HPDE6-E6E7 (cell line): ENCODE results near the gene TM9SF1.

ENCODE experiments used
- DNase-seq: peaks from one replicate; pipeline ENCODE4 v3.0.0; 2011; ENCODE audit warnings: missing footprints; ENCODE audit errors: extremely low spot score

Gene TM9SF1

GRCh38 chr14:24197056-24197450, 1.8 kb upstream of the TM9SF1 start:
- no peak for DNase-seq

GRCh38 chr14:24196071-24197055, 1.1 kb upstream of the TM9SF1 start:
- DNase-seq, result peak; percentile 21

- no peak for DNase-seq
These were observed 412 bp downstream of the TM9SF1 start for GRCh38 chr14:24194873-24195185.

GRCh38 chr14:24194186-24194872, 912 bp downstream of the TM9SF1 start:
- DNase-seq, result no peak

- DNase-seq, result no peak
These were observed 2.3 kb downstream of the TM9SF1 start for GRCh38 chr14:24192933-24193332.

- DNase-seq, result no peak
These were observed 4.8 kb downstream of the TM9SF1 start for GRCh38 chr14:24190416-24190815.

GRCh38 chr14:24189460-24189859, 5.8 kb downstream of the TM9SF1 start:
- no peak for DNase-seq

- DNase-seq, result no peak
These were observed 6.2 kb downstream of the TM9SF1 start for GRCh38 chr14:24189059-24189375.

- peak; percentile 98 for DNase-seq
These were observed 6.8 kb downstream of the TM9SF1 start, which contains the start of gene IPO4 for GRCh38 chr14:24188251-24189058. TSS of gene IPO4 (minus strand) at chr14:24188816. CDS start at chr14:24188787, 29 bp downstream.

- DNase-seq, result no peak
These were observed 7.7 kb downstream of the TM9SF1 start for GRCh38 chr14:24187539-24187915.

GRCh38 chr14:24186831-24187538, 8.3 kb downstream of the TM9SF1 start:
- DNase-seq, result no peak

GRCh38 chr14:24185741-24186140, 9.5 kb downstream of the TM9SF1 start:
- no peak for DNase-seq

GRCh38 chr14:24185026-24185425, 10.2 kb downstream of the TM9SF1 start:
- no peak for DNase-seq

GRCh38 chr14:24184104-24184970, 10.9 kb downstream of the TM9SF1 start:
- no peak for DNase-seq

- DNase-seq, result no peak
These were observed 12.2 kb downstream of the TM9SF1 start for GRCh38 chr14:24183014-24183481.

- DNase-seq, result no peak
These were observed 12.9 kb downstream of the TM9SF1 start for GRCh38 chr14:24182110-24182882.

- DNase-seq, result no peak
These were observed 13.7 kb downstream of the TM9SF1 start for GRCh38 chr14:24181371-24182077.

GRCh38 chr14:24179961-24180796, 15.1 kb downstream of the TM9SF1 start:
- no peak for DNase-seq
